Measurements from ENCODE around the gene CDHR2.

Gene CDHR2

DNA sequence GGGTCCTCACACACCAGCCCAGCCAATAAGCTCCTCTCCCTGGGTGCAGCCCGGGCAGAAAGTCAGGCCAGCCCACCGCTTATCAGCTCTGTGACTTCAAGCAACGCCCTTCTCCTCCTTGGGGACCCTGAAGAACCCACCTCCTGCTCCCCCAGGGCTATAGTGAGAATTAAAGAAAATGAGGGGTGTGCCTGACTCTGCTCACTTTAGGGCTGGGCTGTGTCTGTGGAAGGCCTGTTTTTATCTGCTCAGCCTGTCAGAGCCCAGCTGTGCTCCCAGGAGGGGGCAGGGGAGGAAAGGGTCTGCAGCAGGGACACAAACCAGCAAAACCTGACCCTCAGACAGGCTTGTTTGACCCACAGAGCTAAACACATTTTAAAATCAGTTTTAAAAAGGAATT is 56.9 kb downstream of the CDHR2 start:
- H2AK5ac ChIP-seq (ENCODE audit: low read depth, low read length) = no peak overlapping the region
- no peak overlapping the region for H3K4me3 ChIP-seq (ENCODE audit: low read length in 2 of 2)
- no peak overlapping the region for H3K18ac ChIP-seq (ENCODE audit: low read length)
- no peak overlapping the region for H4K91ac ChIP-seq (ENCODE audit: low read depth, low read length, poor library complexity)
- no peak overlapping the region for H3K4me2 ChIP-seq (ENCODE audit: insufficient read depth, low read length, poor library complexity, severe bottlenecking)
- no peak overlapping the region for H3K27ac ChIP-seq (replicated peaks; ENCODE audit: low read length)
- no peak overlapping the region for H2BK15ac ChIP-seq (ENCODE audit: low read length)
- no CpG with 5 or more reads among the region's 3 CpGs for WGBS, 2 donors (ENCODE audit: extremely low coverage in 2 of 2, insufficient read length in 2 of 2, insufficient replicate concordance in 1 of 2)
- H3K79me1 ChIP-seq (ENCODE audit: low read depth, low read length) = peaks cover 4% of the 10 kb centered on the region
- no peak overlapping the region for H3K4ac ChIP-seq (ENCODE audit: low read length)
- peaks cover 0 to 8% (median 3%) of the 10 kb centered on the region in 3 experiments for H3K27me3 ChIP-seq (ENCODE audit: control insufficient read depth in 3 of 3, insufficient read depth in 3 of 3, low read depth in 1 of 3, low read length in 3 of 3)
- no peak overlapping the region for H3K23ac ChIP-seq (ENCODE audit: low read depth, low read length, poor library complexity)
- no peak overlapping the region for H2AFZ ChIP-seq (ENCODE audit: low read length)
- H2BK5ac ChIP-seq (ENCODE audit: low read length) = no peak overlapping the region
- H3K9me3 ChIP-seq (replicated peaks in 1 of 2; ENCODE audit: control insufficient read depth in 2 of 2, insufficient read depth in 1 of 2, low read depth in 1 of 2, low read length in 2 of 2) = no peaks in the 10 kb centered on the region
- no peak overlapping the region for H2BK120ac ChIP-seq (ENCODE audit: low read depth, low read length)
- H3K9ac ChIP-seq (ENCODE audit: low read depth, low read length, poor library complexity) = no peak overlapping the region
- no peak overlapping the region for H4K8ac ChIP-seq (ENCODE audit: low read depth, low read length)
- no peak overlapping the region for H2BK12ac ChIP-seq (ENCODE audit: low read length)
- peaks cover 12 to 13% of the 10 kb centered on the region in 2 donors for H3K4me1 ChIP-seq (ENCODE audit: control insufficient read depth in 2 of 2, insufficient read depth in 1 of 2, low read depth in 1 of 2, low read length in 2 of 2)
- peaks cover 0 to 22% of the 10 kb centered on the region in 2 donors for H3K36me3 ChIP-seq (replicated peaks in 1 of 2; ENCODE audit: control insufficient read depth in 2 of 2, insufficient read depth in 2 of 2, low read length in 2 of 2)
- H3K14ac ChIP-seq (ENCODE audit: low read length) = no peak overlapping the region
- DNase-seq (ENCODE audit: low spot score) = no peak

DNA sequence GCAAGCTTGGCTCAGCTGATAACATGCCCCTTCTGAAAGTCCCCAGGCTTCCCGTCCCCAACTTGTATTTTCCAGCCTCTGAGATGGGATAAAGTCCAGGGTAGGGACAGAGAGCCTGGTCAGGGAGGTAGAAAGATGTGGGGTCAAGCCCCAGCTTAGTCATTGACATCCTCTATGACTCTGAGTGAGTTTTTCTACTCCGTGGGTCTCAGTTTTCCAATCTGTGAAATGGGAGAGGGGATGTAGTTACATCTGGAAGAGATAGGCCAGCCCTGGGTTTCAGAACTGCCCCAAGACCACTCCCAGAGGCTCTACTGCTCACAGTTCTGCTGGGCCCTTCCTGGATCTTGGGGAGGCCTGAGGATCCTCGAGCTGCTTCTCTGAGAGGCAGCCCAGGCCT is 57.7 kb downstream of the CDHR2 start:
- no peak overlapping the region for H2BK5ac ChIP-seq (ENCODE audit: low read length)
- H3K4me1 ChIP-seq (ENCODE audit: control insufficient read depth in 2 of 2, insufficient read depth in 1 of 2, low read depth in 1 of 2, low read length in 2 of 2) = peaks cover 12 to 13% of the 10 kb centered on the region in 2 donors
- H3K9me3 ChIP-seq (replicated peaks in 1 of 2; ENCODE audit: control insufficient read depth in 2 of 2, insufficient read depth in 1 of 2, low read depth in 1 of 2, low read length in 2 of 2) = no peaks in the 10 kb centered on the region
- peaks cover 0 to 9% (median 3%) of the 10 kb centered on the region in 3 experiments for H3K27me3 ChIP-seq (ENCODE audit: control insufficient read depth in 3 of 3, insufficient read depth in 3 of 3, low read depth in 1 of 3, low read length in 3 of 3)
- H3K36me3 ChIP-seq (replicated peaks in 1 of 2; ENCODE audit: control insufficient read depth in 2 of 2, insufficient read depth in 2 of 2, low read length in 2 of 2) = peaks cover 0 to 21% of the 10 kb centered on the region in 2 donors
- WGBS, 2 donors (ENCODE audit: extremely low coverage in 2 of 2, insufficient read length in 2 of 2, insufficient replicate concordance in 1 of 2) = no CpG with 5 or more reads among the region's 3 CpGs
- H2BK12ac ChIP-seq (ENCODE audit: low read length) = no peak overlapping the region
- no peak overlapping the region for H2BK15ac ChIP-seq (ENCODE audit: low read length)
- no peak overlapping the region for H2AK5ac ChIP-seq (ENCODE audit: low read depth, low read length)
- no peak overlapping the region for H3K27ac ChIP-seq (replicated peaks; ENCODE audit: low read length)
- no peak overlapping the region for H3K14ac ChIP-seq (ENCODE audit: low read length)
- H4K91ac ChIP-seq (ENCODE audit: low read depth, low read length, poor library complexity) = no peak overlapping the region
- no peak overlapping the region for H3K18ac ChIP-seq (ENCODE audit: low read length)
- H3K23ac ChIP-seq (ENCODE audit: low read depth, low read length, poor library complexity) = no peak overlapping the region
- peaks cover 3% of the 10 kb centered on the region for H3K79me1 ChIP-seq (ENCODE audit: low read depth, low read length)
- no peak overlapping the region for H3K4me3 ChIP-seq (ENCODE audit: low read length in 2 of 2)
- H4K8ac ChIP-seq (ENCODE audit: low read depth, low read length) = no peak overlapping the region
- H3K9ac ChIP-seq (ENCODE audit: low read depth, low read length, poor library complexity) = no peak overlapping the region
- H3K4ac ChIP-seq (ENCODE audit: low read length) = no peak overlapping the region
- no peak overlapping the region for H2AFZ ChIP-seq (ENCODE audit: low read length)
- no peak for DNase-seq (ENCODE audit: low spot score)
- no peak overlapping the region for H3K4me2 ChIP-seq (ENCODE audit: insufficient read depth, low read length, poor library complexity, severe bottlenecking)
- H2BK120ac ChIP-seq (ENCODE audit: low read depth, low read length) = no peak overlapping the region

DNA sequence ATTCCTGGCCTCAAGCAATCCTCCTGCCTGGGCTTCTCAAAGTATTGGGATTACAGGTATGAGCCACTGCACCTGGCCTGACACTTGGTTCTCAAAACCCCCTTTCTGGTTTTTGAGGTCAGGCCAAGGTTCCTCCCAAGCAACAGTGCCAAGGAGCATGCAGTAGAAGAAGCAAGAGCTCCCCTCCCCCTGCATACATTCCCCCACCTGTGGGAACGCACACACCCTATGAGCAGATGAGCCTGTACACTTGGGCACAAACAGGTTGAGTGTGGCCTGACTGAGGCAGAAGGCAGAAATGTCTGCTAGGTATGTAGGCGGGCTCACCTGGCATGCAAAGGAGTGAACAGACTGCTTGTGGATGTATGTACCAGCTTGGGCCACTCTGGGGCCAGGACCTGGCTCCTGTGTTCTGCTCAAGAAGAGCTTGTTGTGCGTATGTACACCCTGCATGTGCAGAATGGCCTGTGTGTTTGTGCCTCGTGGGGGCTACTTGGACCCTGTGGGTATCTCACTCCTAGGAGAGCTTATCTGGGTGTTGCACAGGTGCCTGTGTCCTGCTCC is 59.1 kb downstream of the CDHR2 start:
- H3K79me1 ChIP-seq (ENCODE audit: low read depth, low read length) = peaks cover 3% of the 10 kb centered on the region
- no peak overlapping the region for H4K8ac ChIP-seq (ENCODE audit: low read depth, low read length)
- DNase-seq (ENCODE audit: low spot score) = no peak
- H3K18ac ChIP-seq (ENCODE audit: low read length) = no peak overlapping the region
- no peak overlapping the region for H3K4me2 ChIP-seq (ENCODE audit: insufficient read depth, low read length, poor library complexity, severe bottlenecking)
- H3K9me3 ChIP-seq (replicated peaks in 1 of 2; ENCODE audit: control insufficient read depth in 2 of 2, insufficient read depth in 1 of 2, low read depth in 1 of 2, low read length in 2 of 2) = no peaks in the 10 kb centered on the region
- H3K14ac ChIP-seq (ENCODE audit: low read length) = no peak overlapping the region
- H2BK12ac ChIP-seq (ENCODE audit: low read length) = no peak overlapping the region
- no peak overlapping the region for H3K27ac ChIP-seq (replicated peaks; ENCODE audit: low read length)
- no peak overlapping the region for H3K23ac ChIP-seq (ENCODE audit: low read depth, low read length, poor library complexity)
- H2BK15ac ChIP-seq (ENCODE audit: low read length) = no peak overlapping the region
- H3K27me3 ChIP-seq (ENCODE audit: control insufficient read depth in 3 of 3, insufficient read depth in 3 of 3, low read depth in 1 of 3, low read length in 3 of 3) = peaks cover 0 to 14% (median 13%) of the 10 kb centered on the region in 3 experiments
- no peak overlapping the region for H2BK5ac ChIP-seq (ENCODE audit: low read length)
- WGBS, 2 donors (ENCODE audit: extremely low coverage in 2 of 2, insufficient read length in 2 of 2, insufficient replicate concordance in 1 of 2) = no CpG with 5 or more reads among the region's 4 CpGs
- H2AFZ ChIP-seq (ENCODE audit: low read length) = no peak overlapping the region
- no peak overlapping the region for H3K4ac ChIP-seq (ENCODE audit: low read length)
- H3K4me1 ChIP-seq (ENCODE audit: control insufficient read depth in 2 of 2, insufficient read depth in 1 of 2, low read depth in 1 of 2, low read length in 2 of 2) = peaks cover 12 to 13% of the 10 kb centered on the region in 2 donors
- peaks cover 0 to 21% of the 10 kb centered on the region in 2 donors for H3K36me3 ChIP-seq (replicated peaks in 1 of 2; ENCODE audit: control insufficient read depth in 2 of 2, insufficient read depth in 2 of 2, low read length in 2 of 2)
- no peak overlapping the region for H2AK5ac ChIP-seq (ENCODE audit: low read depth, low read length)
- H2BK120ac ChIP-seq (ENCODE audit: low read depth, low read length) = no peak overlapping the region
- peak overlapping the region; percentile 27 to 65 for H3K4me3 ChIP-seq (ENCODE audit: low read length in 2 of 2)
- H3K9ac ChIP-seq (ENCODE audit: low read depth, low read length, poor library complexity) = no peak overlapping the region
- no peak overlapping the region for H4K91ac ChIP-seq (ENCODE audit: low read depth, low read length, poor library complexity)

DNA sequence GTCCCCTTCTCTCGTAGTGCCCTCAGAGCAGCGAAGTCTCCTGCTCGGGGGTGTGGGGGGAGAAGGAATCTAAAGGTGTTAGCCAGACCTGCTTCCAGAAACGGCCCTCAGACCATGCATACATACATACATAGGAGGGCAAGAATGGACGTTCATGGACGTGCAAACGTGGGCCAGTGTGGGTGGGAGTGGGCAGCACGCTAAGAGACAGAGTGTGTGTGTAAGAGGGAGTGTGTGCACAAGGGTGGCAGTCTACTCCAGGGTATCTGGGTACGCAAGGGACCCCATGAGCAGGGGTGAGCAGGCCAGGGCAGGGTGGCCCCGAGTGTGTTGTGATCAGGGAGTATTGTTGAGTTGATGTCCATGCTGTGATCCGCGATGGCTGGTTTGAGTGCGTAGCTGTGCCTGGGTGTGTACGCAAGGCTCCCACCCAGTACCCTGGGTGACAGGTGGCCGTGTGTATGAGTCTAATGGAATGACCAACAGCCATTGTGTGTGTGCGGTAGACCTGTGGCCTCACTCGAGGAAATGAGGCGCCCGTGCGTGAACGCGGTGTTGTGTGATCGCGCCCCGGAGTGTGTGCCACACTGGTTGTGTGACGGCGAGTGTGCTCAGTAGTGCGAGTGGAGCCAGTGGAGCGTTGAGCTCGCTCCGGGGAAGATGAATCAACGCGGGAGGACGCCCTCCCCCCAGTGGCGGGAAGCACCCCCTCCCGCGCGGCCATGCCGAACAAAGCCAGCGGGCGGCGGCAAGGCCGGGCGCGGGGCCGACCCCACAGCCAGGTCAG is 60.0 kb downstream of the CDHR2 start:
- no peak overlapping the region for H3K4ac ChIP-seq (ENCODE audit: low read length)
- H3K18ac ChIP-seq (ENCODE audit: low read length) = peak overlapping the region; percentile 89
- H3K79me1 ChIP-seq (ENCODE audit: low read depth, low read length) = no peaks in the 10 kb centered on the region
- no peak overlapping the region for H2AK5ac ChIP-seq (ENCODE audit: low read depth, low read length)
- WGBS, 2 donors (ENCODE audit: extremely low coverage in 2 of 2, insufficient read length in 2 of 2, insufficient replicate concordance in 1 of 2) = no CpG with 5 or more reads among the region's 46 CpGs
- peaks cover 0 to 21% of the 10 kb centered on the region in 2 donors for H3K36me3 ChIP-seq (replicated peaks in 1 of 2; ENCODE audit: control insufficient read depth in 2 of 2, insufficient read depth in 2 of 2, low read length in 2 of 2)
- H3K4me2 ChIP-seq (ENCODE audit: insufficient read depth, low read length, poor library complexity, severe bottlenecking) = peak overlapping the region; percentile 91
- H2AFZ ChIP-seq (ENCODE audit: low read length) = peak overlapping the region; percentile 94
- H3K23ac ChIP-seq (ENCODE audit: low read depth, low read length, poor library complexity) = peak overlapping the region; percentile 95
- no peak overlapping the region for H4K91ac ChIP-seq (ENCODE audit: low read depth, low read length, poor library complexity)
- no peak overlapping the region for H2BK120ac ChIP-seq (ENCODE audit: low read depth, low read length)
- H3K4me3 ChIP-seq (ENCODE audit: low read length in 2 of 2) = peak overlapping the region; percentile 65 to 80
- no peak overlapping the region for H3K14ac ChIP-seq (ENCODE audit: low read length)
- peak overlapping the region; percentile 92 for H3K9ac ChIP-seq (ENCODE audit: low read depth, low read length, poor library complexity)
- no peak overlapping the region for H4K8ac ChIP-seq (ENCODE audit: low read depth, low read length)
- no peak overlapping the region for H2BK5ac ChIP-seq (ENCODE audit: low read length)
- H2BK12ac ChIP-seq (ENCODE audit: low read length) = no peak overlapping the region
- H3K9me3 ChIP-seq (replicated peaks in 1 of 2; ENCODE audit: control insufficient read depth in 2 of 2, insufficient read depth in 1 of 2, low read depth in 1 of 2, low read length in 2 of 2) = no peaks in the 10 kb centered on the region
- peaks cover 10 to 19% of the 10 kb centered on the region in 2 donors for H3K4me1 ChIP-seq (ENCODE audit: control insufficient read depth in 2 of 2, insufficient read depth in 1 of 2, low read depth in 1 of 2, low read length in 2 of 2)
- no peak overlapping the region for H2BK15ac ChIP-seq (ENCODE audit: low read length)
- H3K27me3 ChIP-seq (ENCODE audit: control insufficient read depth in 3 of 3, insufficient read depth in 3 of 3, low read depth in 1 of 3, low read length in 3 of 3) = peaks cover 0 to 20% (median 13%) of the 10 kb centered on the region in 3 experiments
- no peak overlapping the region for H3K27ac ChIP-seq (replicated peaks; ENCODE audit: low read length)
- no peak for DNase-seq (ENCODE audit: low spot score)

Data from neuronal stem cell (in vitro differentiated cells).